HG02798 (cell line): Measurements from ENCODE around the gene EVI5L.
"Not testable (repeated sequence)": the region's sequence is repeated elsewhere in the genome, so short reads cannot be mapped to it uniquely, and the experiment has no call there.

Experiments used
- ATAC-seq: cut with Tn5 transposase; IDR thresholded peaks from one replicate; pipeline ENCODE4 v1.9.1; 2021; ENCODE audit warnings: mild to moderate bottlenecking; ENCODE audit not compliant: unreplicated experiment, poor library complexity

EVI5L gene

GRCh38 chr19:7888145-7888825, 58.3 kb downstream of the EVI5L start, which contains the start of gene LRRC8E:
LRRC8E (plus strand) TSS chr19:7888510; CDS start chr19:7895604, 7,094 bp downstream.
- no peak for ATAC-seq

GRCh38 chr19:7888826-7889217, 58.8 kb downstream of the EVI5L start:
- no peak for ATAC-seq

- ATAC-seq, result not testable (repeated sequence)
These were observed 63.5 kb downstream of the EVI5L start for GRCh38 chr19:7893362-7894101.

- no peak for ATAC-seq
These were observed 64.7 kb downstream of the EVI5L start for GRCh38 chr19:7894612-7895309.

- no peak for ATAC-seq
These were observed 65.5 kb downstream of the EVI5L start for GRCh38 chr19:7895565-7895964.

- ATAC-seq, result no peak
These were observed 67.3 kb downstream of the EVI5L start for GRCh38 chr19:7897292-7897691.

GRCh38 chr19:7898967-7899366, 68.9 kb downstream of the EVI5L start:
- no peak for ATAC-seq

GRCh38 chr19:7899751-7900378, 69.8 kb downstream of the EVI5L start:
- ATAC-seq, result no peak

GRCh38 chr19:7900401-7900870, 70.4 kb downstream of the EVI5L start:
- ATAC-seq, result no peak

GRCh38 chr19:7900931-7901330, 70.9 kb downstream of the EVI5L start:
- no peak for ATAC-seq

- ATAC-seq, result no peak
These were observed 71.3 kb downstream of the EVI5L start for GRCh38 chr19:7901337-7901736.

- ATAC-seq, result no peak
These were observed 72.8 kb downstream of the EVI5L start for GRCh38 chr19:7902796-7903243.

- ATAC-seq, result peak; percentile 87
These were observed 73.4 kb downstream of the EVI5L start, which contains the start of gene MAP2K7 for GRCh38 chr19:7903244-7904073. MAP2K7 (plus strand) TSS chr19:7903877; CDS start chr19:7903945, 68 bp downstream.

GRCh38 chr19:7904074-7905020, 74.3 kb downstream of the EVI5L start:
- peak; percentile 42 for ATAC-seq

GRCh38 chr19:7905268-7905667, 75.2 kb downstream of the EVI5L start:
- no peak for ATAC-seq

- ATAC-seq, result no peak
These were observed 75.8 kb downstream of the EVI5L start for GRCh38 chr19:7905859-7906258.

GRCh38 chr19:7907122-7907521, 77.1 kb downstream of the EVI5L start:
- ATAC-seq, result no peak

- no peak for ATAC-seq
These were observed 77.5 kb downstream of the EVI5L start for GRCh38 chr19:7907544-7907943.
